A549 (cell line): ENCODE measurements around the gene CC2D2B. TPM values are rescaled to one million over a fixed set of nuclear protein-coding genes. Genes with fewer than 3 reads are reported as not detected.

Experiments used
- ATAC-seq, 2 experiments: fragments of 200-7000 bp in 1 of 2; fragments of >200 bp in 1 of 2; cut with Nextera tagmentation in 1 of 2; cut with Tn5 transposase in 1 of 2; 3 replicates each; pipeline versions ENCODE4 v1.8.0 to v1.9.1; 2018 to 2020; ENCODE audit warnings: mild to moderate bottlenecking in 1 of 2, moderate library complexity in 1 of 2
- CTCF ChIA-PET: fragments of 300-600 bp; sonication (Branson Sonifier 250); formaldehyde crosslinking; extraction: SDS; loops from one replicate; lab custom pipeline; 2021; ENCODE audit warnings: antibody characterized with exemption, inconsistent platforms; lab: Yijun Ruan, JAX
- POLR2A ChIA-PET: fragments of 350-600 bp; formaldehyde crosslinking; extraction: SDS; loops from one replicate; lab custom pipeline; 2021; ENCODE audit warnings: antibody characterized with exemption, inconsistent platforms; lab: Yijun Ruan, JAX
- DNase-seq, 2 experiments: peaks; one replicate each; pipeline versions ENCODE4 v3.0.0 to v3.0.0-alpha.2; 2011 to 2016; ENCODE audit warnings: low read depth in 1 of 2, low spot score in 1 of 2
- FAIRE-seq: peaks from 2 replicates; lab custom pipeline; 2011; peaks lifted over from hg19 to GRCh38; lab: Jason Lieb, UNC
- H3K27ac ChIP-seq, 2 experiments: fragments of >200 bp; sonication (Bioruptor Twin); formaldehyde crosslinking; 3 replicates each; pipeline ENCODE4 v1.5.1; 2016 to 2017
- H3K4me1 ChIP-seq: fragments of >200 bp; sonication (Bioruptor Twin); formaldehyde crosslinking; 3 replicates; pipeline ENCODE4 v1.6.1; 2016
- H3K4me2 ChIP-seq: fragments of >200 bp; sonication (Bioruptor Twin); formaldehyde crosslinking; 3 replicates; pipeline ENCODE4 v1.6.1; 2016
- H3K4me3 ChIP-seq: fragments of >200 bp; sonication (Bioruptor Twin); formaldehyde crosslinking; 3 replicates; pipeline ENCODE4 v1.5.1; 2016
- H3K9me3 ChIP-seq: fragments of >200 bp; sonication (Bioruptor Twin); formaldehyde crosslinking; 3 replicates; pipeline ENCODE4 v1.6.1; 2016
- ATOH8 ChIP-seq: fragments of 250-450 bp; sonication (Bioruptor Pico); IDR thresholded peaks from 2 replicates; pipeline ENCODE4 v1.5.0; 2020; ENCODE audit warnings: low read depth, mild to moderate bottlenecking, moderate library complexity
- CBX8 ChIP-seq: fragments of 200-600 bp; sonication (generic); IDR thresholded peaks from 2 replicates; pipeline ENCODE4 v1.6.1; 2016
- CHD4 ChIP-seq: fragments of 200-600 bp; sonication (generic); IDR thresholded peaks from 2 replicates; pipeline ENCODE4 v1.6.1; 2016; ENCODE audit warnings: antibody characterized with exemption, mild to moderate bottlenecking, borderline replicate concordance
- CTCF ChIP-seq: fragments of >200 bp; sonication (Bioruptor Twin); formaldehyde crosslinking; IDR thresholded peaks from 3 replicates; pipeline ENCODE4 v1.5.1; 2016
- EHF ChIP-seq: fragments of 250-450 bp; sonication (Bioruptor Pico); IDR thresholded peaks from 2 replicates; pipeline ENCODE4 v1.5.0; 2020; ENCODE audit warnings: mild to moderate bottlenecking
- ESRRA ChIP-seq: fragments of 150-350 bp; IDR thresholded peaks from 2 replicates; pipeline ENCODE4 v1.6.1; 2014; ENCODE audit warnings: mild to moderate bottlenecking, low read length, borderline replicate concordance
- FOSL2 ChIP-seq, 2 experiments: fragments of 450-650 bp in 1 of 2; fragments of >200 bp in 1 of 2; sonication (Bioruptor Twin) in 1 of 2; formaldehyde crosslinking; IDR thresholded peaks; 2 replicates each; pipeline versions ENCODE4 v1.5.0 to v1.6.1; 2016 to 2020; ENCODE audit warnings: mild to moderate bottlenecking in 1 of 2, moderate library complexity in 1 of 2
- HEYL ChIP-seq: fragments of 250-450 bp; sonication (Bioruptor Pico); IDR thresholded peaks from 2 replicates; pipeline ENCODE4 v1.8.0; 2021; ENCODE audit warnings: mild to moderate bottlenecking, moderate library complexity
- HMGXB4 ChIP-seq: fragments of 250-450 bp; sonication (Bioruptor Pico); IDR thresholded peaks from 2 replicates; pipeline ENCODE4 v1.5.0; 2021; ENCODE audit warnings: mild to moderate bottlenecking, moderate library complexity, borderline replicate concordance
- HOXA7 ChIP-seq: fragments of 250-450 bp; sonication (Bioruptor Pico); IDR thresholded peaks from 2 replicates; pipeline ENCODE4 v1.5.0; 2020; ENCODE audit warnings: mild to moderate bottlenecking, moderate library complexity
- HOXB5 ChIP-seq: fragments of 250-450 bp; sonication (Bioruptor Pico); IDR thresholded peaks from 2 replicates; pipeline ENCODE4 v1.5.0; 2020; ENCODE audit warnings: mild to moderate bottlenecking, moderate library complexity
- JUN ChIP-seq, 2 experiments: fragments of >200 bp; sonication (Bioruptor Twin); formaldehyde crosslinking; IDR thresholded peaks; 2 replicates in 1 of 2; 3 replicates in 1 of 2; pipeline ENCODE4 v1.6.1; 2016 to 2017
- KDM1A ChIP-seq: fragments of 200-600 bp; sonication (generic); IDR thresholded peaks from 2 replicates; pipeline ENCODE4 v1.6.1; 2016; ENCODE audit warnings: low read depth, mild to moderate bottlenecking
- MAFK ChIP-seq: fragments of 450-650 bp; IDR thresholded peaks from 2 replicates; pipeline ENCODE4 v1.6.1; 2014; ENCODE audit not compliant: partially characterized antibody
- MYC ChIP-seq: IDR thresholded peaks from 2 replicates; pipeline ENCODE4 v1.6.1; 2012; ENCODE audit warnings: mild to moderate bottlenecking, inconsistent platforms, low read length, improper control_type of control experiment, borderline replicate concordance
- RCOR1 ChIP-seq: fragments of 150-350 bp; IDR thresholded peaks from 2 replicates; pipeline ENCODE4 v1.6.1; 2014; ENCODE audit warnings: antibody characterized with exemption, low read length, low read depth
- WGBS: methylation state at CpG from one replicate; pipeline ENCODE4 v1.1.6; 2017; ENCODE audit errors: missing lambda C conversion rate; 5-methylcytosine and 5-hydroxymethylcytosine counted together
- polyA plus RNA-seq, 4 experiments: library from polyadenylated mRNA; depleted of rRNA in 3 of 4; stranded (reverse); fragments of >200 nt; fragmentation: RNase III in 1 of 4; extraction: RNeasy Plus Mini Kit Qiagen cat#74134 plus additional on column Dnase treatment in 1 of 4; gene quantifications; 2 replicates in 3 of 4; 3 replicates in 1 of 4; pipeline ENCODE4 v1.2.3, GENCODE V29; 2011 to 2017
- TF ChIP-seq, protein P1 (sequence below): IDR thresholded peaks from 2 replicates; pipeline ENCODE4 v1.6.1; 2012
- TF ChIP-seq, protein P2 (sequence below): fragments of 200-600 bp; sonication (generic); IDR thresholded peaks from 2 replicates; pipeline ENCODE4 v1.6.1; 2016; ENCODE audit warnings: antibody characterized with exemption, mild to moderate bottlenecking, moderate library complexity
- TF ChIP-seq, protein P3 (sequence below): fragments of 450-650 bp; IDR thresholded peaks from 2 replicates; pipeline ENCODE4 v1.6.1; 2014; ENCODE audit warnings: antibody characterized with exemption

Gene CC2D2B
- polyA plus RNA-seq, 2 of the 4 experiments (the other 2 are of a cell fraction) = 0.13 to 0.15 TPM

- ATAC-seq = no peak
- 90% methylated on average over 2 of the region's 2 CpGs for WGBS
- no peaks in the 10 kb centered on the region for H3K4me1 ChIP-seq
- no peak overlapping the region for H3K27ac ChIP-seq
- H3K9me3 ChIP-seq = no peaks in the 10 kb centered on the region
- POLR2A ChIA-PET = interaction anchor here (0.9 kb wide), 1 partner anchor 19 kb away, joined by 3 read pairs; no protein-coding TSS in a partner anchor
- TF ChIP-seq HOXA7 (CRISPR knock-in tag) = no peak
- TF ChIP-seq CTCF = no peak
- TF ChIP-seq FOSL2 (IDR thresholded peaks at IDR 0.05) = no peak
- no peak for TF ChIP-seq FOSL2 (CRISPR knock-in tag; IDR thresholded peaks at IDR 0.05)
- no peak for TF ChIP-seq EHF (CRISPR knock-in tag)
- TF ChIP-seq, protein P1, sequence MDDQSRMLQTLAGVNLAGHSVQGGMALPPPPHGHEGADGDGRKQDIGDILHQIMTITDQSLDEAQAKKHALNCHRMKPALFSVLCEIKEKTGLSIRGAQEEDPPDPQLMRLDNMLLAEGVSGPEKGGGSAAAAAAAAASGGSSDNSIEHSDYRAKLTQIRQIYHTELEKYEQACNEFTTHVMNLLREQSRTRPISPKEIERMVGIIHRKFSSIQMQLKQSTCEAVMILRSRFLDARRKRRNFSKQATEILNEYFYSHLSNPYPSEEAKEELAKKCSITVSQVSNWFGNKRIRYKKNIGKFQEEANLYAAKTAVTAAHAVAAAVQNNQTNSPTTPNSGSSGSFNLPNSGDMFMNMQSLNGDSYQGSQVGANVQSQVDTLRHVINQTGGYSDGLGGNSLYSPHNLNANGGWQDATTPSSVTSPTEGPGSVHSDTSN = no peak
- TF ChIP-seq KDM1A = no peak
- no peak for TF ChIP-seq HOXB5 (CRISPR knock-in tag)
- TF ChIP-seq, protein P2, sequence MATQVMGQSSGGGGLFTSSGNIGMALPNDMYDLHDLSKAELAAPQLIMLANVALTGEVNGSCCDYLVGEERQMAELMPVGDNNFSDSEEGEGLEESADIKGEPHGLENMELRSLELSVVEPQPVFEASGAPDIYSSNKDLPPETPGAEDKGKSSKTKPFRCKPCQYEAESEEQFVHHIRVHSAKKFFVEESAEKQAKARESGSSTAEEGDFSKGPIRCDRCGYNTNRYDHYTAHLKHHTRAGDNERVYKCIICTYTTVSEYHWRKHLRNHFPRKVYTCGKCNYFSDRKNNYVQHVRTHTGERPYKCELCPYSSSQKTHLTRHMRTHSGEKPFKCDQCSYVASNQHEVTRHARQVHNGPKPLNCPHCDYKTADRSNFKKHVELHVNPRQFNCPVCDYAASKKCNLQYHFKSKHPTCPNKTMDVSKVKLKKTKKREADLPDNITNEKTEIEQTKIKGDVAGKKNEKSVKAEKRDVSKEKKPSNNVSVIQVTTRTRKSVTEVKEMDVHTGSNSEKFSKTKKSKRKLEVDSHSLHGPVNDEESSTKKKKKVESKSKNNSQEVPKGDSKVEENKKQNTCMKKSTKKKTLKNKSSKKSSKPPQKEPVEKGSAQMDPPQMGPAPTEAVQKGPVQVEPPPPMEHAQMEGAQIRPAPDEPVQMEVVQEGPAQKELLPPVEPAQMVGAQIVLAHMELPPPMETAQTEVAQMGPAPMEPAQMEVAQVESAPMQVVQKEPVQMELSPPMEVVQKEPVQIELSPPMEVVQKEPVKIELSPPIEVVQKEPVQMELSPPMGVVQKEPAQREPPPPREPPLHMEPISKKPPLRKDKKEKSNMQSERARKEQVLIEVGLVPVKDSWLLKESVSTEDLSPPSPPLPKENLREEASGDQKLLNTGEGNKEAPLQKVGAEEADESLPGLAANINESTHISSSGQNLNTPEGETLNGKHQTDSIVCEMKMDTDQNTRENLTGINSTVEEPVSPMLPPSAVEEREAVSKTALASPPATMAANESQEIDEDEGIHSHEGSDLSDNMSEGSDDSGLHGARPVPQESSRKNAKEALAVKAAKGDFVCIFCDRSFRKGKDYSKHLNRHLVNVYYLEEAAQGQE = no peak
- no peak for TF ChIP-seq CHD4
- no peak for TF ChIP-seq HMGXB4 (CRISPR knock-in tag)
- no peak for TF ChIP-seq CBX8
- no peak for TF ChIP-seq ATOH8 (CRISPR knock-in tag)
- TF ChIP-seq, protein P3, sequence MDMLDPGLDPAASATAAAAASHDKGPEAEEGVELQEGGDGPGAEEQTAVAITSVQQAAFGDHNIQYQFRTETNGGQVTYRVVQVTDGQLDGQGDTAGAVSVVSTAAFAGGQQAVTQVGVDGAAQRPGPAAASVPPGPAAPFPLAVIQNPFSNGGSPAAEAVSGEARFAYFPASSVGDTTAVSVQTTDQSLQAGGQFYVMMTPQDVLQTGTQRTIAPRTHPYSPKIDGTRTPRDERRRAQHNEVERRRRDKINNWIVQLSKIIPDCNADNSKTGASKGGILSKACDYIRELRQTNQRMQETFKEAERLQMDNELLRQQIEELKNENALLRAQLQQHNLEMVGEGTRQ = no peak
- no peak for TF ChIP-seq MYC
- TF ChIP-seq HEYL (CRISPR knock-in tag) = no peak
- TF ChIP-seq JUN (IDR thresholded peaks at IDR 0.05) = no peak
- no peak for TF ChIP-seq ESRRA
- TF ChIP-seq MAFK = no peak
- TF ChIP-seq RCOR1 = no peak
- TF ChIP-seq, all 56 proteins: peak for 0
- Histone ChIP-seq H3K4me2 (no peak overlapping the region), H3K4me3 (no peak overlapping the region)
- no peak for FAIRE-seq
- CTCF ChIA-PET = no interaction called here
- DNase-seq = no peak
Observed at GRCh38 chr10:95982200-95982599, 74.4 kb downstream of the CC2D2B start.
